ENCODE measurements around the gene DDR2.
"Not testable (repeated sequence)": the region's sequence is repeated elsewhere in the genome, so short reads cannot be mapped to it uniquely, and the experiment has no call there.

Gene DDR2

DNA sequence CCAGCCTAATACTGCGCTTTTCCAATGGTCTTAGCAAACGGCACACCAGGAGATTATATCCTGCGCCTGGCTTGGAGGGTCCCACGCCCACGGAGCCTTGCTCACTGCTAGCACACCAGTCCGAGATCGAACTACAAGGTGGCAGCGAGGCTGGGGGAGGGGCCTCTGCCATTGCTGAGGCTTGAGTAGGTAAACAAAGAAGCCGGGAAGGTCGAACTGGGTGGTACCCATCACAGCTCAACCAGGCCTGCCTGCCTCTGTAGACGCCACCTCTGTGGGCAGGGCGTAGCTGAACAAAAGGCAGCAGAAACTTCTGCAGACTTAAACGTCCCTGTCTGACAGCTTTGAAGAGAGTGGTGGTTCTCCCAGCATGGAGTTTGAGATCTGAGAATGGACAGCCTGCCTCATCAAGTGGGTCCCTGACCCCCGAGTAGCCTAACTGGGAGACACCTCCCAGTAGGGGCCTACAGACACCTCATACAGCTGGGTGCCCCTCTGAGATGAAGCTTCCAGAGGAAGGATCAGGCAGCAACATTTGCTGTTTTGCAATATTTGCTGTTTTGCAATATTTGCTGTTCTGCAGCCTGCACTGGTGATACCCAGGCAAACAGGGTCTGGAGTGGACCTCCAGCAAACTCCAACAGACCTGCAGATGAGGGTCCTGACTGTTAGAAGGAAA lies 114.1 kb downstream of the DDR2 start:
- not testable (repeated sequence) for H3K27ac ChIP-seq (ENCODE audit: low read depth, low read length); H3K36me3 ChIP-seq (ENCODE audit: insufficient read depth, low read length); H3K4me1 ChIP-seq (ENCODE audit: insufficient read depth, low read length); H3K9ac ChIP-seq (ENCODE audit: low read depth, low read length); H3K27me3 ChIP-seq (ENCODE audit: insufficient read depth, low read length); H3K4me3 ChIP-seq (ENCODE audit: low read length)
- peaks cover 10% of the 10 kb centered on the region for H3K9me3 ChIP-seq (ENCODE audit: insufficient read depth, low read depth, low read length)
- 95% methylated on average over 14 of the region's 14 CpGs for WGBS

DNA sequence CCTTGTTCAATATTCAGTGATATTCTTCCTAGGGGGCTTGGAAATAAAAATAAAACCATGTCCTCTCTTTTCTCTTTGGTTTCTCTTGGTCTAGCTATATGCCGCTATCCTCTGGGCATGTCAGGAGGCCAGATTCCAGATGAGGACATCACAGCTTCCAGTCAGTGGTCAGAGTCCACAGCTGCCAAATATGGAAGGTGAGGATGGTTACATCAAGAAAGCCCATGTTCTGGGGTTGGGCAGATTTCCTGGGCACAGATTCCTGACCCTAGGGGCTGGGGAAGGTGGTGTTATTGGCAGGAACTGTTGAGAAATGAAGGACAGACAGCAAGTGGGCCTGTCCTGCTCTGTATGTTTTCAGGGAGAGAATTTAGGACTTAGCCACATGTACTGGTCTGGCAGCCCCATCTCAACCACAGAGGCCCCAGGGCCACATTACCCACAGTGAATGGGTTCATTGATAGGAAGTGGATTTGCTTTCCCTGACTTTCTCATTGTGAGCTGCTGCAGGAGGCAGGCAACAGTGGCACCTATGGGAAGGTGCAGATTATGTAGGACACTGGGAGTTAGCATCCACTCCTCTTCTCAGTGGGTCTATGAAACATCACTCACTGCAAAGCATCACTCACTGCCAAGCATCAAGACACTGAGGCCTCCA lies 120.9 kb downstream of the DDR2 start:
- Histone ChIP-seq H3K9ac (ENCODE audit: low read depth, low read length) (no peak overlapping the region), H3K27me3 (ENCODE audit: insufficient read depth, low read length) (no peaks in the 10 kb centered on the region), H3K9me3 (ENCODE audit: insufficient read depth, low read depth, low read length) (no peaks in the 10 kb centered on the region), H3K36me3 (ENCODE audit: insufficient read depth, low read length) (no peaks in the 10 kb centered on the region), H3K4me3 (ENCODE audit: low read length) (no peak overlapping the region), H3K4me1 (ENCODE audit: insufficient read depth, low read length) (no peaks in the 10 kb centered on the region), H3K27ac (ENCODE audit: low read depth, low read length) (no peak overlapping the region)
- WGBS: 98% methylated on average over 1 of the region's 1 CpG

DNA sequence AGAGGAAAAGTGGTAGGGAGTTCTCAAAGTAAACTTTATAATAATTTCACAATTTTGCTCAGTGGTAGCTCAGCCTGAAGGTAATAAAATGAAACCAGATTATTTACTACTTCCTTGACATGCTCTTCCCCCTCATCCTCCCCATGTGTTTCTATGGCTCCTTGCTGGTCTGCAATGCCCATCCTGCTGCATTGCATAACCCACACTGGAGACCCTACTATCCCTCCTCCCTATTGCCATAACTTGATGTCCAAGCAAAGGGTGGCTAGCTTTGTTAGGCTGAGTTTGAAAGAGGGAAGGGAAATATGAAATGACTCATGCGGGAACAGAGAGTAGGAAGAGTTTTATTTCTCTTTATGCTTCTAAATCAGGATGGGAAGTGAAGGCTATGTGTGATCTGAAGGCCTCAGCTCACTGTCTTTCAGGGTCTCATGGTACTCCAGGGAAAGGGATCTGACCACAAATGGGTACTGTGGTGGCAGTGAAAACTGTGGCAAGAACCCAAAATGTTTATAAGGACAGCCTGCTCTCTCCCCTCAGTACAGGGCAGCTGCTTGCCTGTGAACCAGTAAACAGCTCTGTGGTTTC lies 121.8 kb downstream of the DDR2 start:
- no peaks in the 10 kb centered on the region for H3K4me1 ChIP-seq (ENCODE audit: insufficient read depth, low read length)

DNA sequence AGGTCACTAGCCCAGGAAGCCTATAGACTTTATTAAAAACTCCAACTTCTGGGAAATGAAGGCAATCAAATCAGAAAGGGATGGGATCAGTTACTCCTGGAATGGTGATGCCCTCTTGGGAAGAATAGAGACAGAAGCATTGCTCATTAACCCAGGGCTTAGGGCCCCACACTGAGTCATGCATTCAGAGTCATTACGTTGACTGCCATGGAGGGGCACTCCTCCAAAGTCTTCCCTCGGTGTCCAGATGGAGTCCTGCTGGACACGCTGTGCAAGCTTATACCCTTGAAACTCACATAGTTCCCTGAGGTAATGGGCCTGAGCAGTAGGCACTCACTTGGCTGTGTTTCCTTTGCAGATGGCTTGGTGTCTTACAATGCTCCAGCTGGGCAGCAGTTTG lies 123.0 kb downstream of the DDR2 start:
- 84% methylated on average over 3 of the region's 3 CpGs for WGBS
- Histone ChIP-seq H3K36me3 (ENCODE audit: insufficient read depth, low read length) (no peaks in the 10 kb centered on the region), H3K27me3 (ENCODE audit: insufficient read depth, low read length) (no peaks in the 10 kb centered on the region), H3K9ac (ENCODE audit: low read depth, low read length) (no peak overlapping the region), H3K4me3 (ENCODE audit: low read length) (no peak overlapping the region), H3K27ac (ENCODE audit: low read depth, low read length) (no peak overlapping the region), H3K9me3 (ENCODE audit: insufficient read depth, low read depth, low read length) (no peaks in the 10 kb centered on the region), H3K4me1 (ENCODE audit: insufficient read depth, low read length) (no peaks in the 10 kb centered on the region)

More for the DNA sequence above, 121.8 kb downstream of the DDR2 start:
- no peaks in the 10 kb centered on the region for H3K9me3 ChIP-seq (ENCODE audit: insufficient read depth, low read depth, low read length)
- no peak overlapping the region for H3K27ac ChIP-seq (ENCODE audit: low read depth, low read length)
- H3K36me3 ChIP-seq (ENCODE audit: insufficient read depth, low read length): no peaks in the 10 kb centered on the region
- no peak overlapping the region for H3K4me3 ChIP-seq (ENCODE audit: low read length)
- H3K27me3 ChIP-seq (ENCODE audit: insufficient read depth, low read length): no peaks in the 10 kb centered on the region
- H3K9ac ChIP-seq (ENCODE audit: low read depth, low read length): no peak overlapping the region
- 88% methylated on average over 1 of the region's 1 CpG for WGBS

DNA sequence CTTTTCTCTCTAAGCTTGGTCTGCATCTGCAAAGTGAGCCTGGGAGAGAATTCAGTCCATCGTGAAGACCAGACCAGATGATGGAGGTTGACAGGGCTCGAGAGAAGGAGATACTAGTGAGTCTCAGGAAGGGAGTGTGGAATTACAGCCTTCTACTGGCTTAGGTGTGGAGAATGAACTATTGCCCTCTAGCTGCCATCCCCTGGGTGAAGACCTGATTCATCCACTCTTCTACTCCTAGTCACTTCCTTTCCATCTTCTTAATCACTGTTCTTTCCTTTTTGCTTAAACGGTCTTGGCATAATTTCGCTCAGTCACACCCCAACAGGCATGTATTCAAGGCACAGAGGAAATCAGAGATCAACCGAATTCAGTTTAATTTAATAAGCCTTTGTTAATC lies 124.3 kb downstream of the DDR2 start:
- Histone ChIP-seq H3K9ac (ENCODE audit: low read depth, low read length) (no peak overlapping the region), H3K27ac (ENCODE audit: low read depth, low read length) (no peak overlapping the region), H3K27me3 (ENCODE audit: insufficient read depth, low read length) (no peaks in the 10 kb centered on the region), H3K4me1 (ENCODE audit: insufficient read depth, low read length) (no peaks in the 10 kb centered on the region), H3K4me3 (ENCODE audit: low read length) (no peak overlapping the region), H3K36me3 (ENCODE audit: insufficient read depth, low read length) (no peaks in the 10 kb centered on the region), H3K9me3 (ENCODE audit: insufficient read depth, low read depth, low read length) (no peaks in the 10 kb centered on the region)
- 87% methylated on average over 4 of the region's 5 CpGs for WGBS

DNA sequence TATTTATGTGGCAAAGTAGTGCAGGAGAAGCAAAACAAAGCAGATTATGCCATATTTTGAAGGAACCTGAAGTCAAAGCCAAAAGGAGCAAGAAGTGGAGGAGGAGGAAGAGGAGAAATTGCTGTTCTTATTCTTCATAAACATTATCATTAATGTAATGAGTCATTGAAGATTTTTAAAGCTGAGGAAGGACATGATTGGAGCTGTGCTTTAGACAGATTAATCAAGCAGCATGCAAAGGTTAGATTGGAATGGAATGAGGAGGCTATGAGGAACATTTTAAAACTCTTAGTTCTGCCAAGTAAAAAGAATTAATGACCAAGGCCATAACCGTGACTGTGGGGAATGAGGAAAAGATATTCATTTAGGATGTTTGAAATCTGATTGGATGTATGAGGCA lies 125.2 kb downstream of the DDR2 start:
- H3K9ac ChIP-seq (ENCODE audit: low read depth, low read length): no peak overlapping the region
- no peak overlapping the region for H3K27ac ChIP-seq (ENCODE audit: low read depth, low read length)
- H3K36me3 ChIP-seq (ENCODE audit: insufficient read depth, low read length): no peaks in the 10 kb centered on the region
- no peaks in the 10 kb centered on the region for H3K4me1 ChIP-seq (ENCODE audit: insufficient read depth, low read length)
- H3K9me3 ChIP-seq (ENCODE audit: insufficient read depth, low read depth, low read length): no peaks in the 10 kb centered on the region
- WGBS: 95% methylated on average over 1 of the region's 1 CpG
- H3K4me3 ChIP-seq (ENCODE audit: low read length): no peak overlapping the region
- H3K27me3 ChIP-seq (ENCODE audit: insufficient read depth, low read length): no peaks in the 10 kb centered on the region

DNA sequence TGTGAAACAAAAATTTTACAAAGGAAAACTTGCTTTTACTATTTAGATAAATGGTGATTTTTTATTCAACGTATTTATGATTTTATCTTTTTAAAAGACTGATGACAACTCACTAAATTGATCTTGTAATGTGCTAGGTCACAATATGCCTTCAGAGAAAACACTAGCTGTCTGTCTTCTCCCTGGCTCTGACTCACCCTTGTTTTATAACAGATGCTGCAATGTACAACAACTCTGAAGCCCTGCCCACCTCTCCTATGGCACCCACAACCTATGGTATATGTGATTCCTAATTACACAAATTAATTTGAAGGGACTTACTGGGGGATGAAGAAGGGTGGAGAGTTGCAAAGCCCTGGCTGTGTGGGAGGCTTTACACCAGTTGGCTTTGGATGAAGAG lies 133.5 kb downstream of the DDR2 start:
- Histone ChIP-seq H3K4me3 (ENCODE audit: low read length) (no peak overlapping the region), H3K27ac (ENCODE audit: low read depth, low read length) (no peak overlapping the region), H3K27me3 (ENCODE audit: insufficient read depth, low read length) (no peaks in the 10 kb centered on the region), H3K9me3 (ENCODE audit: insufficient read depth, low read depth, low read length) (no peaks in the 10 kb centered on the region), H3K36me3 (ENCODE audit: insufficient read depth, low read length) (no peaks in the 10 kb centered on the region), H3K4me1 (ENCODE audit: insufficient read depth, low read length) (no peaks in the 10 kb centered on the region), H3K9ac (ENCODE audit: low read depth, low read length) (no peak overlapping the region)
- no CpG with 5 or more reads among the region's 1 CpG for WGBS

DNA sequence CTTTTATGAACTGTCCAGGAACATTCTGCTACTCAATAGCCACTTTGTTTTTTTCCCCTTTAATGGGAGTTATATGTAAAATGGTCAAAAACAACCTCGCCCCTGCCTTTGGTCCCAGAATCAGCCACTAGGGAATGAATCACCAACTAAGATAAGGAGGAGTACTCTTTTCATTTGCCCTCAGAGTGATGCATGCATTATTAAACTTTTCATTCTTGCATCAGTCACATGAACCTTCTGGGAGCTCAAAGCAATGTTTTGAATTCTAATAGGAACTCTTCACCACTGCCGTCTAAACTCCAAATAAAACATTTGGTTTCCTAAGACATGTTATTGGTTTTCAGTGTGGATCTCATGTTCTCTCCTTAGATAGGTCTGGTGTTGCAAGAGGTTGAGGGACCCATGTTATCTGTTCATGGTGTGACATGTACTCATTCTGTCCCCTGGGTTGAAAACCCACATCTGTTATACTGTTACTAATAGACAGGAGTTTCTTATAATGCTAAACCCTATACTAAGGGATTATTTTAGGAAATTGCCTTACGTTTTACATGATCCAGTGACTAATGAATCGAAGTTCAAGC lies 140.4 kb downstream of the DDR2 start:
- no peak overlapping the region for H3K27ac ChIP-seq (ENCODE audit: low read depth, low read length)
- no peaks in the 10 kb centered on the region for H3K27me3 ChIP-seq (ENCODE audit: insufficient read depth, low read length)
- WGBS: 91% methylated on average over 2 of the region's 4 CpGs
- no peaks in the 10 kb centered on the region for H3K4me1 ChIP-seq (ENCODE audit: insufficient read depth, low read length)
- H3K36me3 ChIP-seq (ENCODE audit: insufficient read depth, low read length): no peaks in the 10 kb centered on the region
- no peak overlapping the region for H3K9ac ChIP-seq (ENCODE audit: low read depth, low read length)
- no peaks in the 10 kb centered on the region for H3K9me3 ChIP-seq (ENCODE audit: insufficient read depth, low read depth, low read length)
- no peak overlapping the region for H3K4me3 ChIP-seq (ENCODE audit: low read length)

DNA sequence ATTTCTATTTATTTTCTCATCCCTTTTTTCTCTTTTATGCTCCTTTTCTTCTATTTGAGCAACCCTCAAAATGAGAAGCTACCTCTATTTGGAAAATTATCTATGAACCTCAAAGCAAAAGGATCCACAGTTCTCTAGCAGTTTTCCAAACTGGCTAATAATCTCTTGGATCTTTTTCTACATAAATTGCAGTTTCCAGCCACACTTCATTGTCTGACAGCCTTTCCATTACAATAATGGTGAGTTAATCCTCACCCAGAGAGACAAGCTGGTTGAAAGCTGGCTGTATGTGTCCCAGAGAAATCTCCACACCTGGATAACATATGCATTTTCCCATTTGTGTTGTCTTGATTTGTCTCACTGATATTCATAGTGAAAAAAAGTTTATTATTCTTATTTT lies 141.7 kb downstream of the DDR2 start:
- Histone ChIP-seq H3K9me3 (ENCODE audit: insufficient read depth, low read depth, low read length) (no peaks in the 10 kb centered on the region), H3K4me3 (ENCODE audit: low read length) (no peak overlapping the region), H3K27ac (ENCODE audit: low read depth, low read length) (no peak overlapping the region), H3K36me3 (ENCODE audit: insufficient read depth, low read length) (no peaks in the 10 kb centered on the region), H3K4me1 (ENCODE audit: insufficient read depth, low read length) (no peaks in the 10 kb centered on the region), H3K27me3 (ENCODE audit: insufficient read depth, low read length) (no peaks in the 10 kb centered on the region), H3K9ac (ENCODE audit: low read depth, low read length) (no peak overlapping the region)

DNA sequence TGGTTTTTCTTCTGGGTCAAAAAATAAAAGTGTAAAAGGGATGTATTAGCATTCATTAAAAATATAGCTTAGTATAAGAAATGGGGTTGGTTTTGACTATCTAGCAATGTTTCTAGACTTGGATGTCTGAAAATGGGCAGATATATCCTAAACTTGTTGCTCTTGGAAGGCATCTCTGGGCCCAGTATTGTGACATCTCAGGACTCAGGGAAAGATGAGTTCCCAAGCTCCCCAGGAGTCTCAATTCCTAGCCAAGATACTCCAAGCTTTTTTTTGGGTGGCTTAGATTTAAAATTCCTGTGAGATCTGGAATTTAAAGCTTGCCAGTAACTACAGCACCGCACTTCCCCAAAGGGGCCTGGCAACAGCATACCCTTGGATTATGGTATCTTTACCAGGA lies 146.8 kb downstream of the DDR2 start:
- H3K4me1 ChIP-seq (ENCODE audit: insufficient read depth, low read length): no peaks in the 10 kb centered on the region
- H3K27me3 ChIP-seq (ENCODE audit: insufficient read depth, low read length): no peaks in the 10 kb centered on the region
- 100% methylated on average over 1 of the region's 1 CpG for WGBS
- H3K9ac ChIP-seq (ENCODE audit: low read depth, low read length): no peak overlapping the region
- no peak overlapping the region for H3K27ac ChIP-seq (ENCODE audit: low read depth, low read length)
- H3K4me3 ChIP-seq (ENCODE audit: low read length): no peak overlapping the region
- no peaks in the 10 kb centered on the region for H3K36me3 ChIP-seq (ENCODE audit: insufficient read depth, low read length)
- H3K9me3 ChIP-seq (ENCODE audit: insufficient read depth, low read depth, low read length): no peaks in the 10 kb centered on the region

DNA sequence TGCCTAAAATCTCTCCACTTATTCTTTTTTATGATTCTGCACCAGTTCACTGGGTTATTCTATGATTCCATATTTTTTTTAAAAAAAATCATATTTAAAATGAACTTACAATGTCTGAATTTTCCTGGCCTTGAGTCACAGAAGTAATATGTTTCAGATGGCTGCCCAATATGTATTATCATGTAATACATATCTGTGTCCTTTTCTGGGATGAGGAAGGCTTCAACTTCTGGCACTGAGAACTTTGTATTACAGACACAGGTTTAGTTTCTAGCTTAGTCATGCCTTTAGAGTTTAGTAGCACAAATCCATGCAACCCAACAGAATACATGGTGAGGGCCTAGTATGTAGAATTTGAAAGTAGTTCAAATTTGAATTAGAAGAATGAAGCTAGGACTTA lies 150.4 kb downstream of the DDR2 start:
- H3K27ac ChIP-seq (ENCODE audit: low read depth, low read length): no peak overlapping the region
- no peaks in the 10 kb centered on the region for H3K27me3 ChIP-seq (ENCODE audit: insufficient read depth, low read length)
- H3K4me1 ChIP-seq (ENCODE audit: insufficient read depth, low read length): no peaks in the 10 kb centered on the region
- H3K9me3 ChIP-seq (ENCODE audit: insufficient read depth, low read depth, low read length): no peaks in the 10 kb centered on the region
- H3K36me3 ChIP-seq (ENCODE audit: insufficient read depth, low read length): no peaks in the 10 kb centered on the region
- H3K4me3 ChIP-seq (ENCODE audit: low read length): no peak overlapping the region
- no peak overlapping the region for H3K9ac ChIP-seq (ENCODE audit: low read depth, low read length)

Measured in HUES64 (cell line).